Activated CD4-positive, alpha-beta T cell treated with anti-CD3 and anti-CD28 coated beads, Interleukin-2, amount 50 U/mL, for 24 hours (primary cell): Measurements from ENCODE around the gene PRKN.

Experiments used
- DNase-seq, 2 donors: peaks; one replicate each; pipeline ENCODE4 v3.0.0-alpha.2; 2020; ENCODE audit warnings: low read depth in 1 of 2, low spot score in 1 of 2

Gene PRKN

GRCh38 chr6:162387718-162388382, 339.7 kb downstream of the PRKN start:
- no peak for DNase-seq

- no peak for DNase-seq
Observed at GRCh38 chr6:162385980-162386379, 341.6 kb downstream of the PRKN start.

- no peak for DNase-seq
Observed at GRCh38 chr6:162379757-162380409, 347.7 kb downstream of the PRKN start.

GRCh38 chr6:162377735-162378134, 349.8 kb downstream of the PRKN start:
- no peak for DNase-seq

- no peak for DNase-seq
Observed at GRCh38 chr6:162373868-162374267, 353.7 kb downstream of the PRKN start.

GRCh38 chr6:162373192-162373591, 354.4 kb downstream of the PRKN start:
- DNase-seq: no peak

- no peak for DNase-seq
Observed at GRCh38 chr6:162372106-162372505, 355.5 kb downstream of the PRKN start.

GRCh38 chr6:162371121-162371520, 356.4 kb downstream of the PRKN start:
- no peak for DNase-seq

- no peak for DNase-seq
Observed at GRCh38 chr6:162369091-162369490, 358.5 kb downstream of the PRKN start.

- no peak for DNase-seq
Observed at GRCh38 chr6:162364488-162364887, 363.1 kb downstream of the PRKN start.

- no peak for DNase-seq
Observed at GRCh38 chr6:162363757-162364156, 363.8 kb downstream of the PRKN start.

GRCh38 chr6:162360901-162361567, 366.5 kb downstream of the PRKN start:
- no peak for DNase-seq

GRCh38 chr6:162358625-162359024, 368.9 kb downstream of the PRKN start:
- DNase-seq: no peak

GRCh38 chr6:162345051-162345511, 382.5 kb downstream of the PRKN start:
- no peak for DNase-seq

- no peak for DNase-seq
Observed at GRCh38 chr6:162344646-162345010, 382.9 kb downstream of the PRKN start.

- no peak for DNase-seq
Observed at GRCh38 chr6:162343936-162344645, 383.5 kb downstream of the PRKN start.

- no peak for DNase-seq
Observed at GRCh38 chr6:162343198-162343935, 384.2 kb downstream of the PRKN start.

- no peak for DNase-seq
Observed at GRCh38 chr6:162337412-162337811, 390.2 kb downstream of the PRKN start.

GRCh38 chr6:162336359-162336758, 391.2 kb downstream of the PRKN start:
- no peak for DNase-seq

GRCh38 chr6:162332365-162332764, 395.2 kb downstream of the PRKN start:
- no peak for DNase-seq

- DNase-seq: no peak
Observed at GRCh38 chr6:162331911-162332310, 395.7 kb downstream of the PRKN start.
